Measurements from ENCODE around the gene KIAA1549. TPM values are rescaled to one million over a fixed set of nuclear protein-coding genes. Genes with fewer than 3 reads are reported as not detected.
A peak's percentile ranks its signal among the peaks of the same experiment; 100 is the strongest.

Gene KIAA1549
- total and polyA plus RNA-seq, 3 experiments from 2014 or later, result 1.1 to 1.2 TPM; not detected in 1

GRCh38 chr7:138924501-138925225 is 56.5 kb downstream of the KIAA1549 start:
- Histone ChIP-seq H3K9me3 (ENCODE audit: low read length) (no peaks in the 10 kb centered on the region), H3K27ac (ENCODE audit: low read depth, low read length) (no peak overlapping the region), H3K4me3 (ENCODE audit: low read length) (no peak overlapping the region), H3K4me1 (ENCODE audit: insufficient read depth, low read length) (no peaks in the 10 kb centered on the region), H3K36me3 (ENCODE audit: insufficient read depth, low read length) (no peaks in the 10 kb centered on the region), H3K27me3 (ENCODE audit: insufficient read depth, low read length, poor library complexity, severe bottlenecking) (no peaks in the 10 kb centered on the region)
- Mint-ChIP-seq H3K36me3 (peaks cover 0 to 2% (median 0%) of the 10 kb centered on the region in 3 donors), H3K4me3 (no peak overlapping the region), H3K4me1 (peaks cover 0 to 4% (median 0%) of the 10 kb centered on the region in 3 donors), H3K27ac (no peak overlapping the region), H3K27me3 (peaks cover 0 to 6% of the 10 kb centered on the region in 2 donors), H3K9me3 (no peaks in the 10 kb centered on the region)
- DNase-seq, result no peak
- CTCF ChIA-PET, result interaction anchor here (0.6 to 1.7 kb wide), 2 partner anchors 16 to 20 kb away, joined by 3 read pairs; no protein-coding TSS in a partner anchor
- POLR2A ChIA-PET, result no interaction called here

- H3K27me3 Mint-ChIP-seq, result peaks cover 0 to 6% of the 10 kb centered on the region in 2 donors
- ChIA-PET CTCF (interaction anchor here (1.9 kb wide), 1 partner anchor 35 kb away, joined by 6 read pairs; no protein-coding TSS in a partner anchor), POLR2A (no interaction called here)
- no peaks in the 10 kb centered on the region for H3K9me3 Mint-ChIP-seq
- no peaks in the 10 kb centered on the region for H3K36me3 Mint-ChIP-seq
- DNase-seq, result no peak
- H3K27ac Mint-ChIP-seq, result no peak overlapping the region
- H3K27me3 ChIP-seq (ENCODE audit: insufficient read depth, low read length, poor library complexity, severe bottlenecking), result no peaks in the 10 kb centered on the region
- no peak overlapping the region for H3K4me3 ChIP-seq (ENCODE audit: low read length)
- H3K27ac ChIP-seq (ENCODE audit: low read depth, low read length), result no peak overlapping the region
- H3K4me1 Mint-ChIP-seq, result peaks cover 0 to 4% (median 0%) of the 10 kb centered on the region in 3 donors
- H3K4me1 ChIP-seq (ENCODE audit: insufficient read depth, low read length), result no peaks in the 10 kb centered on the region
- H3K36me3 ChIP-seq (ENCODE audit: insufficient read depth, low read length), result no peaks in the 10 kb centered on the region
- no peaks in the 10 kb centered on the region for H3K9me3 ChIP-seq (ENCODE audit: low read length)
- H3K4me3 Mint-ChIP-seq, result no peak overlapping the region
These were observed 59.9 kb downstream of the KIAA1549 start for GRCh38 chr7:138921277-138921676.

- no peak overlapping the region for H3K4me3 ChIP-seq (ENCODE audit: low read length)
- H3K4me1 ChIP-seq (ENCODE audit: insufficient read depth, low read length), result no peaks in the 10 kb centered on the region
- peak overlapping the region in 1 of 8 donors; percentile 14 for H3K27ac Mint-ChIP-seq
- H3K4me3 Mint-ChIP-seq, result no peak overlapping the region
- no peak for DNase-seq
- no peak overlapping the region for H3K27ac ChIP-seq (ENCODE audit: low read depth, low read length)
- no peaks in the 10 kb centered on the region for H3K27me3 ChIP-seq (ENCODE audit: insufficient read depth, low read length, poor library complexity, severe bottlenecking)
- H3K9me3 Mint-ChIP-seq, result no peaks in the 10 kb centered on the region
- POLR2A ChIA-PET, result no interaction called here
- no peaks in the 10 kb centered on the region for H3K36me3 ChIP-seq (ENCODE audit: insufficient read depth, low read length)
- H3K9me3 ChIP-seq (ENCODE audit: low read length), result no peaks in the 10 kb centered on the region
- peaks cover 5 to 6% of the 10 kb centered on the region in 2 donors for H3K27me3 Mint-ChIP-seq
- H3K36me3 Mint-ChIP-seq, result no peaks in the 10 kb centered on the region
- CTCF ChIA-PET, result interaction anchor here (1.9 kb wide), 1 partner anchor 33 kb away, joined by 6 read pairs; no protein-coding TSS in a partner anchor
- peaks cover 0 to 4% (median 0%) of the 10 kb centered on the region in 3 donors for H3K4me1 Mint-ChIP-seq
These were observed 61.3 kb downstream of the KIAA1549 start for GRCh38 chr7:138919911-138920310.

- Histone ChIP-seq H3K27ac (ENCODE audit: low read depth, low read length) (no peak overlapping the region), H3K4me3 (ENCODE audit: low read length) (no peak overlapping the region), H3K27me3 (ENCODE audit: insufficient read depth, low read length, poor library complexity, severe bottlenecking) (no peaks in the 10 kb centered on the region), H3K4me1 (ENCODE audit: insufficient read depth, low read length) (no peaks in the 10 kb centered on the region), H3K36me3 (ENCODE audit: insufficient read depth, low read length) (no peaks in the 10 kb centered on the region), H3K9me3 (ENCODE audit: low read length) (no peaks in the 10 kb centered on the region)
- Mint-ChIP-seq H3K27ac (no peak overlapping the region), H3K9me3 (no peaks in the 10 kb centered on the region), H3K4me1 (peaks cover 0 to 4% (median 0%) of the 10 kb centered on the region in 3 donors), H3K4me3 (no peak overlapping the region), H3K27me3 (peaks cover 8 to 12% of the 10 kb centered on the region in 2 donors), H3K36me3 (no peaks in the 10 kb centered on the region)
- DNase-seq, result no peak
- ChIA-PET CTCF (interaction anchor here (1.9 kb wide), 1 partner anchor 33 kb away, joined by 6 read pairs; no protein-coding TSS in a partner anchor), POLR2A (no interaction called here)
These were observed 62.0 kb downstream of the KIAA1549 start for GRCh38 chr7:138919216-138919615.

GRCh38 chr7:138918756-138919155 is 62.4 kb downstream of the KIAA1549 start:
- Mint-ChIP-seq H3K36me3 (no peaks in the 10 kb centered on the region), H3K27ac (no peak overlapping the region), H3K4me1 (peaks cover 0 to 4% (median 0%) of the 10 kb centered on the region in 3 donors), H3K9me3 (no peaks in the 10 kb centered on the region), H3K4me3 (no peak overlapping the region), H3K27me3 (peaks cover 11 to 15% of the 10 kb centered on the region in 2 donors)
- no peaks in the 10 kb centered on the region for H3K4me1 ChIP-seq (ENCODE audit: insufficient read depth, low read length)
- no peaks in the 10 kb centered on the region for H3K36me3 ChIP-seq (ENCODE audit: insufficient read depth, low read length)
- ChIA-PET POLR2A (no interaction called here), CTCF (no interaction called here)
- H3K27ac ChIP-seq (ENCODE audit: low read depth, low read length), result no peak overlapping the region
- no peak for DNase-seq
- no peak overlapping the region for H3K4me3 ChIP-seq (ENCODE audit: low read length)
- H3K9me3 ChIP-seq (ENCODE audit: low read length), result no peaks in the 10 kb centered on the region
- no peaks in the 10 kb centered on the region for H3K27me3 ChIP-seq (ENCODE audit: insufficient read depth, low read length, poor library complexity, severe bottlenecking)

- no peak overlapping the region for H3K27ac ChIP-seq (ENCODE audit: low read depth, low read length)
- CTCF ChIA-PET, result no interaction called here
- Mint-ChIP-seq H3K4me1 (peaks cover 0 to 4% (median 0%) of the 10 kb centered on the region in 3 donors), H3K9me3 (no peaks in the 10 kb centered on the region), H3K27me3 (peaks cover 13 to 20% of the 10 kb centered on the region in 2 donors), H3K4me3 (no peak overlapping the region), H3K36me3 (no peaks in the 10 kb centered on the region), H3K27ac (no peak overlapping the region)
- H3K27me3 ChIP-seq (ENCODE audit: insufficient read depth, low read length, poor library complexity, severe bottlenecking), result no peaks in the 10 kb centered on the region
- H3K9me3 ChIP-seq (ENCODE audit: low read length), result no peaks in the 10 kb centered on the region
- no peak for DNase-seq
- no peaks in the 10 kb centered on the region for H3K4me1 ChIP-seq (ENCODE audit: insufficient read depth, low read length)
- H3K4me3 ChIP-seq (ENCODE audit: low read length), result no peak overlapping the region
- POLR2A ChIA-PET, result no interaction called here
- no peaks in the 10 kb centered on the region for H3K36me3 ChIP-seq (ENCODE audit: insufficient read depth, low read length)
These were observed 63.0 kb downstream of the KIAA1549 start for GRCh38 chr7:138918176-138918575.

GRCh38 chr7:138917771-138918170 is 63.4 kb downstream of the KIAA1549 start:
- no peaks in the 10 kb centered on the region for H3K4me1 ChIP-seq (ENCODE audit: insufficient read depth, low read length)
- peaks cover 0 to 4% (median 0%) of the 10 kb centered on the region in 3 donors for H3K4me1 Mint-ChIP-seq
- no peaks in the 10 kb centered on the region for H3K9me3 Mint-ChIP-seq
- H3K27ac ChIP-seq (ENCODE audit: low read depth, low read length), result no peak overlapping the region
- H3K4me3 ChIP-seq (ENCODE audit: low read length), result no peak overlapping the region
- no peaks in the 10 kb centered on the region for H3K27me3 ChIP-seq (ENCODE audit: insufficient read depth, low read length, poor library complexity, severe bottlenecking)
- ChIA-PET POLR2A (no interaction called here), CTCF (no interaction called here)
- peaks cover 15 to 24% of the 10 kb centered on the region in 2 donors for H3K27me3 Mint-ChIP-seq
- no peaks in the 10 kb centered on the region for H3K36me3 ChIP-seq (ENCODE audit: insufficient read depth, low read length)
- DNase-seq, result no peak
- no peaks in the 10 kb centered on the region for H3K9me3 ChIP-seq (ENCODE audit: low read length)
- H3K27ac Mint-ChIP-seq, result no peak overlapping the region
- H3K4me3 Mint-ChIP-seq, result no peak overlapping the region
- H3K36me3 Mint-ChIP-seq, result no peaks in the 10 kb centered on the region

GRCh38 chr7:138916731-138917130 is 64.5 kb downstream of the KIAA1549 start:
- Histone ChIP-seq H3K4me1 (ENCODE audit: insufficient read depth, low read length) (no peaks in the 10 kb centered on the region), H3K9me3 (ENCODE audit: low read length) (no peaks in the 10 kb centered on the region), H3K4me3 (ENCODE audit: low read length) (no peak overlapping the region), H3K27ac (ENCODE audit: low read depth, low read length) (no peak overlapping the region), H3K27me3 (ENCODE audit: insufficient read depth, low read length, poor library complexity, severe bottlenecking) (no peaks in the 10 kb centered on the region), H3K36me3 (ENCODE audit: insufficient read depth, low read length) (no peaks in the 10 kb centered on the region)
- Mint-ChIP-seq H3K4me1 (peaks cover 0 to 4% (median 0%) of the 10 kb centered on the region in 3 donors), H3K27me3 (peaks cover 16 to 27% of the 10 kb centered on the region in 2 donors), H3K36me3 (no peaks in the 10 kb centered on the region), H3K4me3 (no peak overlapping the region), H3K27ac (no peak overlapping the region), H3K9me3 (no peaks in the 10 kb centered on the region)
- DNase-seq, result no peak
- CTCF ChIA-PET, result no interaction called here
- POLR2A ChIA-PET, result no interaction called here

Data from CD8-positive, alpha-beta memory T cell (primary cell).